DLD1 (cell line): Measurements from ENCODE around the gene ARMC2.
"Not testable (repeated sequence)": the region's sequence is repeated elsewhere in the genome, so short reads cannot be mapped to it uniquely, and the experiment has no call there.

Experiments used
- in situ Hi-C: cut with HindIII; loops from 2 replicates; pipeline ENCODE4 v1.10.0; 2017; ENCODE audit warnings: low sequenced_read_pairs

The ARMC2 gene

DNA sequence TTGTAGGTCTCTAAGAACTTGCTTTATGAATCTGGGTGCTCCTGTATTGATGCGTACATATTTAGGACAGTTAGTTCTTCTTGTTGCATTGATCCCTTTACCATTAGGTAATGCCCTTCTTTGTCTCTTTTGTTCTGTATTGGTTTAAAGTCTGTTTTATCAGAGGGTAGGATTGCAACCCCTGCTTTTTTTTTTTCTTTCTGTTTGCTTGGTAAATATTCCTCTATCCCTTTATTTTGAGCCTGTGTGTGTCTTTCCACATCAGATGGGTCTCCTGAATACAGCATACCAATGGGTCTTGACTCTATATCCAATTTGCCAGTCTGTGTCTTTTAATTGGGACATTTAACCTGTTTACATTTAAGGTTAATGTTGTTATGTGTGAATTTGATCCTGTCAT lies 130.4 kb downstream of the ARMC2 start:
- in situ Hi-C loops, result not testable (repeated sequence)

DNA sequence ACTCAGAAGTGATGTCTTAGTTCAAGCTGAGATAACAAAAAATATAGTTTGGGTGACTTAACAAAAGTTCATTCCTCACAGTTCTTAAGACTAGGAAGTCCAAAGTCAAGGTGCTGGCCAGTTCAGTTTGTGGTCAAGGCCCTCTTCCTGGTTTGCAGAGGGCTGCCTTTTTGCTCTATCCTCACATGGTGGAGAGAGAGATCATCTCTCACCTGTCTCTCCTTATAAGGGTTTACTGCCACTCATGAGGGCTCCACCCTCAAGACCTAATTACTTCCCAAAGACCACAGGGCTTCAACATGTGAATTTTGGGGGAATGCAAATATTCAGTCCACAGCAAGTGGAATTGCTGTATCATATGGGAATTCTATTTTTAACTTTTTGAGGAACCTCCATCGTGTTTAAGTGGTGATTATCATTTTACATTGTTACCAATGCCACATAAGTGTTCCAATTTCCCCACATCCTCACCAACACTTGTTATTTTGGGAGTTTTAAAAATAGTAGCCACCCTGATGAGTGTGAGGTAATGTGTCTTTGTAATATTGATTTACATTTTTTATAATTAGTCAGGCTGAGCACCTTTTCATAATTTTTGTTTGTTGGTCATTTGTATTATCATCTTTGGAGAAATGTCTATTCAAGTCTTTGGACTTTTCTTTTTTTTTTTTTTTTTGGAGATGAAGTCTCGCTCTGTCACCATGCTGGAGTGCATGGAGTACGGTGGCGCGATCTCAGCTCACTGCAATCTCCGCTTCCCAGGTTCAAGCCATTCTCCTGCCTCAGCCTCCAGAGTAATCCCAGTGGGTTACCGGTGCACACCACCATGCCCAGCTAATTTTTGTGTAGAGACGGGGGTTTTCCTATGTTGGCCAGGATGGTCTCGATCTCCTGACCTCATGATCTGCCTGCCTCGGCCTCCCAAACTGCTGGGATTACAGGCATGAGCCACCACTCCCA lies 134.2 kb downstream of the ARMC2 start:
- in situ Hi-C loops, result no loop called here

DNA sequence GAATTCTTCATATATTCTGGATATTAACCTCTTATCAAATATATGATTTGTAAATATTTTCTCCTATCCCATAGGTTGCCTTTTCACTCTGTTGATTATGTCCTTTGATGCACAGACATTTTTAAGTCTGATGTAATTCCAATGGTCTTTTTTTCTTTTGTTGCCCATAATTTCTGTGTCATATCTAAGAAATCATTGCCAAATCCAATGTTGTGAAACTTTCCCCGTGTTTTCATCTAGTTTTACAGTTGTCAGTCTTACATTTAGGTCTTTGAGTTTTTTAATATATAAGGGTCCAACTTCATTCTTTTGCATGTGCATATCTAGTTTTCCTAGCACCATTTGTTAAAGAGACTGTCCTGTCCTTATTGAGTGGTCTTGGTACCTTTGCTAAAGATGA lies 134.9 kb downstream of the ARMC2 start:
- in situ Hi-C loops, result no loop called here

DNA sequence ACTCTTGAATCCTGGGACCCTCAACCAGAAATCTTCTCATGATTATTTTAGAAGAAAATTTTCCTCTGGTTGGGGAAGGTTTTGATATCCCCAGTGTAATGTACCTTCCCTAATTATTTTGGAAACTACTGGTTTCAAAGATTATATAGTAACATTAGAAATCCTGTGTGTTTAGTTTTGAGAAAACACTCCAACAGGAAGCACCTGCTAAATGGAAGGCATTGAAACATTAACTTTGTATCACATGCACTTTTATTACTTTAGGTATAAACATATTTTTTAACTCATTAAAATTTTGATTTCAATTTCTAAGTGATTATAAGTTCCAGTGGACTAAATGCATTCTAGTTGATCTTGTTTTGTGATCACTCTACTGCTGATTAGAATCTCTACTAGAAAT lies 137.1 kb downstream of the ARMC2 start:
- in situ Hi-C loops, result no loop called here

DNA sequence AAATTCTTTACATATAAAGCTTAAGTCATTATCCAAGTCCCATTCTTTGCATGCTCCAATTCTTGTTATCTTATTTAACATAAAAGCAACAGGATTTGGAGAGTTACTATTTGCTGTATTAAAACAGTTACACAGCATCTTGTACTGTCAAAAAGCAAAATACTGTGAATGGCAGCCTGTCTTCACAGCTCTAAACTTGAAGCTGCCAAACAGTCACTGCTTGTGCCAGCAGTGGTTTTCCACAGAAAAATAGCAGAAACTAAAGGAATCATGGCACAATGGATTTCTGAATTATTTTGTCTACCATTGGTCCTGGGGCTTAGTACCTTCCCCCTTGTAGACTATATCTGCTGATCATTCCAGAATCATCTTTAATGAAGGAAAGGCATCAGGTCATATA lies 138.9 kb downstream of the ARMC2 start:
- in situ Hi-C loops, result no loop called here

DNA sequence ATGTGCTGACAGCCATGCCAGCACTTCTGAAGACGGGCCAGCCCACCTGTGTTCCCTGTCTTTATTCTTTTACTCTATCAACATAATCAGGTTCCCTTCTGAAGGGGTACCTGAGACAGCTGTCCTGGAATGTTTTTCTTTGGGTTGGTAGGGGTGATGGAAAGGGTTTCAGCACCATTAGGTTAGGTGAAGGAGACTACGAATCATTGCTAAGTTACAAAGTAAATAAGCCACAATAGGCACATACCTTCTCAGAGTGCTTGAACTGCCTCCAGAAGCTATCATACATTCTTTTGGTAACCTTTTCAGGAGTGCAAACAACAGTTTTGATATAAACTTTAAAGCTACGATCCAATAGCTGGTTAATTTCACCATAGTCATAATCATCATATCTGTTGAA lies 140.1 kb downstream of the ARMC2 start:
- in situ Hi-C loops, result no loop called here

DNA sequence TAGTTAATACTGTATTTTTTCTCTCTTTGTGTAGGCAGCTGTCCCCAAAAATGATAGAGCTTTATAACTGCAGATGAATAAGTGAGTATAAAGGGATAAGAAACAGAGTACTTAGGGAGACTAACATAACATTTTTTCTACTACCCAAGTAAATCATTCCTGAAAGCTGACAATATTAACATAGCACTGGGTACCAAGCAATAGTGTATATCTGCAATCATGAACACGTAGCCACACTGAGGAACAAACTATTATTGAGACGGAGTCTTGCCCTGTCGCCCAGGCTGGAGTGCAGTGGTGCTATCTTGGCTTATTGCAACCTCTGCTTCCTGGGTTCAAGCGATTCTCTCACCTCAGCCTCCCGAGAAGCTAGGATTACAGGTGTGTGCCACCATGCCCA lies 140.5 kb downstream of the ARMC2 start:
- in situ Hi-C loops, result no loop called here

DNA sequence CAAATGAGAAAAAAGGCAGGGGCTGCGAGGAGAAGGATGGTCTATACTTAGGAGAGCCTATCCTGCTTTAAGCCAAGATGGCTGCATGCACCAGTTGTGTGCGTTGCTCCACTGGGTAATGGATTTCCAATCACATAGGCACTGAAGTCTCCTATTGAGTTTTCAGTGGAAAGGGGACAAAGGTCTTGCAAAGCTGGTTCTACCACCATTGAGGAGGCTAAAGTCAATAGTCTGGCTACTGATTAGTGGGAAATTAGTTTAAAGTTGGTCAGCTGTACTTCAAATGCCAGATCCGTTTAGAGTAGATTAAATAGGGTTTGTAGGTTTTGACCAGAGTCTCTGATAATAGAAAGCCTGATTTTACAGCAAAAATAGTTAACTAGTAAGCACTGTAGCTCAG lies 141.5 kb downstream of the ARMC2 start:
- in situ Hi-C loops, result no loop called here

DNA sequence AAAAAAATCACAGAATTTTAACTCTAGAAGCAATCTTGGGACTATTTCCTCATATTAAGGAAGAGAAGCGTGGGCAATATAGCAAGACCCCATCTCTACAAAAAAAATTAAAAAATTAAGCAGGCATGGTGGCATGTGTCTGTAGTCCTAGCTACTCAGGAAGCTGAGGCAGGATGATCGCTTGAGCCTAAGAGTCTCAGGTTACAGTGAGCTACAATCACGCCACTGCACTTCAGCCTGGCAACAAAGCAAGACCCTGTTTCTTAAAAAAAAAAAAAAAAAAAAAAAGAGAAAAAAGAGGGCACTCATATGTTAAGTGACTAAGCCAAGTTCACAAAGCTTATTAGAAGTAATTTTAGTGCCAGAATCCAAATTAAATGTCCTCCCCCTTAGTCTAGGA lies 145.7 kb downstream of the ARMC2 start:
- in situ Hi-C loops, result no loop called here

DNA sequence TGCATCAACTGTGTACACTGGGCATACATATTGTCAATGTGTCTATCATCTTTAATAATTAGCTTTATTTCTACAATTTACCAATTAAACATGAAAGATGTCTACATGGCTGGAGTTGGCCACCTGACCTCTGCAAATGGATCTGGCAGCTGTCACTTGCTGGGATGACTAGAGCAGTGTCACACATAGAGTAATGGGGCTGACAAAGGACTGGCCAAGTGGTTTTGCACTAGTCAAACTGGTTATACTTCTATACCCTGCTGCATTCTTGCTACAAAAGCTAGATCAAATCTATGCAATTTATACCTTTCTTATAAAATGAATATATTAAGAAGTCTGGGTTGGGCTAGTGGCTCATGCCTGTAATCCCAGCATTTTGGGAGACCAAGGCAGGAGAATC lies 147.1 kb downstream of the ARMC2 start:
- in situ Hi-C loops, result no loop called here

DNA sequence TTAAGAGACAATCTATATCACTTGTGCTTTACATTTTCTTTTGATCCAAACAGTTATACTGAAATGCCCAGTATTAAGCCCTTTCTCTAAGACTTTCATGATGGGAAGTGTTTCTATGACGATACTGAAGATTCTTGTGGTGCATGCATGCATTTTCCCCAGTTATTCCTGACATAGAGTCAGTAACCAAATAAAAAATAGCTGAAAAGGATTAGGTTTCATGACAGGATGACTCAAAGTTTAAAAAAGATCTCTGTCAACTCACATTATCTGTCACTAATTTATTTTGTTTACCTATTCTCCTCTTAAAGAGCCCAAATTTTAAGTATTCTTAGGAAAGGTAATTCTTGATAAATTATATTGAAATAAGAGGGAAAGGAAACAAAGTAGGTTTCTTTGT lies 148.0 kb downstream of the ARMC2 start:
- in situ Hi-C loops, result no loop called here

DNA sequence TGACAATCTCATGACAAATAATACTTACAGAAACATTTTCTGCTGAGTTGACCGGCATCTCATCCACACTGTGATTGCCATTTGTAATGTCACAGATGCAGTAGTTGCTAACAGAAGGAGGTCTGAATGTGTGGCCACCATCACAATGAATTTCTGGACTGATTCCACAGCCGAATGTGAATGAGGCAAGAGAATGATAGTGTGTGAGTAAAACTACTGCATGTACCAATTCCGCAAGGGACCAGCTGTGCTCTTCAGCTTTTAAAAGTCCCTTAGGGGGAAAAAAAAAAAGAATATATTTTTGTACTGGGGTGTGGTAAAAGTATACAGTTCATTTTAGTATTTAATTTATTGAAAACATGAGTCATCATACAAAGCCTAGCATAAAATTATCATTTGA lies 150.3 kb downstream of the ARMC2 start:
- in situ Hi-C loops, result no loop called here

DNA sequence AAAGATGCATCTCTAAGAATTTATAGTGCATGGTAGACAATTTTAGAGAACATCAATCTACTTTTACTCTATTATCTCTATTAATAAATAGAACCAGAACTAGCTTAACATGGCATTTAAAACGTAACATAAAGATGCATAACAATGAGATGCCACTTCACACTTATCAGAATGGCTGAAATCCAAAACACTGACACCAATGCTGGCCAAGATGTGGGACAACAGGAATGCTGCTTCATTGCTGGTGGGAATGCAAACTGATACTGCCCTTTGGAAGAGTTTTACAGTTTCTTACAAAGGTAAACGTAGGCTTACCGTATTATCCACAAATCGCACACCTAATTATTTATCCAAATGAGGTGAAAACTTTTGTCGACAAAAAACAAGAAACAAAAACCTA lies 151.2 kb downstream of the ARMC2 start:
- in situ Hi-C loops, result no loop called here

DNA sequence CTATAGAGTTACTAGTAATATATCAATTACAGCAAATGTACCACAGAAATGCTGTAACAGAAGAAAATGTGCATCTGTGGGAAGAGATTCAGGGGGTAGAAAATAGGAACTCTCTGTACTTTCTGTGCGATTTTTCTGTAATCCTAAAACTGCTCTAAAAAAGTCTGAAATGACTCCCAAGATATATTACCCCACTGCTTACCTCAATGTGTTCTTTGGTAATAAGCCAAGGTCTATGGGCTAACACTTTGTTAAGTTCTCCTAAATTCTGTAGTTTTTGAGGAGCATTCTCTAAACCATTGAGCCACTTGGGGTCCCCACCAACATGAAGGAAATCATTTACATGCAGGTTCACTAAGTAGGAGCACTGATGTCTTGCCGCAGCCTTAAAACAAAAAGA lies 152.1 kb downstream of the ARMC2 start:
- in situ Hi-C loops, result no loop called here

DNA sequence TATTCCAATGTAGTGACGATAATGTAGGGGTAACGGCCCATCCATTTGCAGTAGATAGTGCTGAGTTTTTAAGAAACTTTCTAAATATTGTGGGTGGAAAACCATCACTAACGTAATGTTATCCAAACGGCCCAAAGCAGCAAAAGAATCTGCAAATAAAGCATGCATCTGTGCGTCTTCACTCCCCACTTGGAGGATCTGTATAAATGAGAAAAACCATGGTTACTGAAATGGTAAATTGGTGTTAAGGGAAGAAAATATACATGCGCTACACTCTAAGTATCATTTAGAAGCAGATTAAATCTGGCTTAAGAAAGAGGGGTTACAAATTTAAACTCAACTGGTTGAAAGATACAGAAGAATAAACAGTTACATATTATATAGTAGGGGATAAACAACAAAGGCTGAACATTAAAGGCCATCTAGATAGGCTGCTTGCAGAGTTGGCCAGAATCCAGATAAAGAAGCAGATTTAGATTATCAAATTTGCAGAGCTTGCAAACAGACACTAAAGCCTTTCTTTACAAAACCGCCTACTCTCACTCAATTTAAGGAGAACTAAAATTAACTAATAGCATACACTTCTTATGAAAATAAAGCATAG lies 153.2 kb downstream of the ARMC2 start:
- in situ Hi-C loops, result no loop called here

DNA sequence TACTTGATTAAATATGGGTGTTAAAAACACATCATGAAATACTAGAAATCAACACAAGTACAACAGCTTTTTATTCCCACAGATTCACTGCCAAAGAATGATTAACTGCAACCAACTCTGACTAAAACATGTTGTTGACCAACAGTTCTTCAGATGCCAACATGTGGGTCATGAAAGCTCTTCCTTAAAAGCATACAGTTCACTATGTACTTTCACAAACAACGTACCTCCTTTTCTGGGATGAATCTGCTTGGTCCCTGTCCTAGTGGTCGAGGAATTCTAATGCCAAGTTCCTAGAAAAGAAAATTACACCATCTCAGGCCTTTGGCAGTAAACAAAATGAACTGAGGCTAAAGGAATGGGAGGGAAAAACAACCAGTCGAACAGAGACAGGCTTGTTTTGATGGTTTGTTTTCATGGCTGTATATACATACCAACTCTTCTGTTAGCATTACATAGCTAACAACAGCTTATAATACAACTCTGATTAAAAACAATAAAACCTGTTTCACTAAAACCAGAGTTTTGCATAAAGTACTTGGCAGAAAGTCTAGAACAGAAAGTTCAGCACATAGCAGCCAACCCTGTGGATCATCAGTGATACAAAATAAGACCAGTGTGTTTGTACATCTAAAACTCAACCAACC lies 154.0 kb downstream of the ARMC2 start:
- in situ Hi-C loops, result no loop called here

DNA sequence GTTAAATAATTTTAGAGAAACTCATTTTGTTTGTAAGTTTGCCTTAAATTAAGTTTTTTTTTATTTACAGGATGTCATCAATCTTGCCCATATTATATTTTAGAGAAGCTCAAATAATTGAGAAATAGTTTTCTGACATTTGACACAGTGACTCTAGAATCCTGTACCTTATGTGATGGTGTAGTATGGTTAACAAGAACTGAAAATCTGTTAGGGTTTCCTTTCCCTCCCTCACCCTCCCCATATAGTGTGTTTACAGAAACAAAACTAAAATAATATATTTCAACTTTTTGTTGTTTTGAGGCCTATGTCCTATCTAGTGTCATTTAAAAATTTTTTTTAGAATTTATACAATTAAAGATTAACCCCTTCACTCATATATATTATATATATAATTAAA lies 154.7 kb downstream of the ARMC2 start:
- in situ Hi-C loops, result no loop called here

DNA sequence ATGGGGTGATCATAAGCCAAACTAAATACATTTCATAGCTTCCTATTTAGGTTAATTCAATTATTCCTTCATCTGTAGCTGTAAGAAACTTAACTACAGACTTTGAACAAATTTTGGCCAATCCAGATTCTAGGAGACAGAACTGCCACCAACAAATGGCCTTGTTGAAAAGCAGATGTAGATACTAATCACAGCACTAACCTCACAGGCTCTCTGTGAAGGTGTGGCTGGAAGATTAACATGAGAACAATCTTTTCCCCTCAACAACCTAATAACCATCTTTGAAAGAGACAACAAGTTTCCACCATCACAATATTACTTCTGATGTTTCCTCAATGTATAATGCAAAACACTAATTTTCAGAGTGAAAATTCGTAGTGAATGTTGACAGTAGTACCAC lies 158.6 kb downstream of the ARMC2 start:
- in situ Hi-C loops, result no loop called here

DNA sequence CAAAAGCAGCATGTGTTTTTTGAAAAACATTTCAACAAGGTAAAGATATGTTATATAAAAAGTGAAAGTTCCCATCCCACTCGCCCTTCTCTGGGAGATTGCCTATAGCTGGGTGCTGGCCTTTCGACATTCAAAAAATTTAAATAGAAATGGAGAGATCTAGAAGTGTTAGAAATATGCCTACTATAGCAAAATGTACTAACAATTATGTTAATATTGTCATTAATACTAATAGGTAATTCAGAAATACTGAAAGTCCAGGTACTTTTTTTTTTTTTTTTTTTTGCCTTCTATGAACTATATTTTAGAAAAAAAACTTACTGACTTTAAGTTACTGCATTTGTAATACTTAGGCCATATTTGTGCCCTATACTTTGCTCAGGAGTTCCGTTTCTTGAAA lies 159.3 kb downstream of the ARMC2 start:
- in situ Hi-C loops, result no loop called here

DNA sequence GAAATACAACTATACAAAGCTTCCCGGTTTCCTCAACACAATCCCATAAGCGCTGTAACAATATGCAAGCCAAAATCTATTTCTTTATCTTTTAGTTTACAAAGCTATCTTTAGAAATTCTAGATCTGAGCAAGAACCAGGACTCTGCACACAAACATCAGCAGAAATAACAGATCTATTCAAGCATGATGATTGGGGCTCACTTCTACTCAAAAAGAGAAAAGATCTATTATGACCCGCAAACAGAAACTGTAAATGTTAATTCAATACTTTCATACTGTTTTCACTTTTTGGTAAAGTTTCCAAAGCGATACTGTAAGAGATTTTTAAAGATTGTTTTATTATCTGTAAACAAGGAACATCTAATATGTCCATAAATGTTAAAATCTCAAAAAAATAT lies 159.8 kb downstream of the ARMC2 start:
- in situ Hi-C loops, result no loop called here

DNA sequence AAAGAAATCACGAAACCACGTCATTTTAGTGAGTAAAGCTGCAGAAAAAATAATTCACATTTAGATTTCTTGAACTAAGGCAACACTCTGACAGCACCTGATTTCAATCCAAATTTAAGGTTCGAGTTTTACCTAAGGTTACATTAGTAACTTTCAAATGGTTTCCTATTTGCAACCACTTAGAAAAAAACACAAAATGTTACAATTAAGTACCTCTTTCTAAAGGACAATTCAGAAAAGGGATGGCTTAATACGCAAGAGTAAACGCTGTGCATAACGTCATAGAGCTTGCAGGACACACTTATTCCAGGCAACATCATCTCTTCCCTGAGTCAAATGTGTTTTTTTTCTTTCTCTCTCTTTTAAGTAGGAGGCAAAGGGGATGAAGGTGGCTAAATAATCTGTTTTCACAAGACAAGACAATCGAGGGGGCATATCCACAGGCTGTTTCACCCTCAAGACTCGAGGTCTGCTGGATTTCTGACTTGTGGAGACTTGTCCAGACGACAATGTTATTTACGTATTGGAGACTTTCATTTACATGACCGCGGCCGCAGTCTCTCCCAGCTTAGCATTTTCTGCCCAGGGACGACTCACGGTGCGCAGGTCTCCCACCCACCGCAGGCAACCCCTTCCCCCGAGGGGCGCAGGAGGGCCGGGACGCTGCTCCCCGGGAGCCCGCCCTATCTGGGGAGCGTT lies 160.5 kb downstream of the ARMC2 start:
- in situ Hi-C loops, result no loop called here
